OCI-LY3 (cell line): ENCODE data around the gene ERC2.

Experiments
- CTCF ChIP-seq: fragments of 200-600, 300-600 bp; sonication (generic); IDR thresholded peaks from 2 replicates; pipeline ENCODE4 v1.5.1; 2014; ENCODE audit warnings: antibody characterized with exemption, low read length, low read depth
- EZH2phosphoT487 ChIP-seq: fragments of 200-600 bp; shearing (Covaris generic); IDR thresholded peaks from 2 replicates; pipeline ENCODE4 v1.6.1; 2018; ENCODE audit warnings: antibody characterized with exemption, mixed run types, low read depth

- no peak for TF ChIP-seq CTCF
- no peak for TF ChIP-seq EZH2phosphoT487
Observed at GRCh38 chr3:56290374-56290773, 177.9 kb downstream of the ERC2 start.
